22Rv1 (cell line): Measurements from ENCODE around the gene DLEC1.

Experiments
- H3K27ac ChIP-seq: fragments of 450-650 bp; 2 replicates; pipeline ENCODE4 v1.5.1; 2017
- ZFX ChIP-seq: fragments of 450-650 bp; IDR thresholded peaks from 2 replicates; pipeline ENCODE4 v1.6.1; 2017; ENCODE audit warnings: antibody characterized with exemption, borderline replicate concordance
- TF ChIP-seq, protein P1 (sequence below): fragments of 450-650 bp; IDR thresholded peaks from 2 replicates; pipeline ENCODE4 v1.5.1; 2017; ENCODE audit warnings: mild to moderate bottlenecking

Gene DLEC1

DNA sequence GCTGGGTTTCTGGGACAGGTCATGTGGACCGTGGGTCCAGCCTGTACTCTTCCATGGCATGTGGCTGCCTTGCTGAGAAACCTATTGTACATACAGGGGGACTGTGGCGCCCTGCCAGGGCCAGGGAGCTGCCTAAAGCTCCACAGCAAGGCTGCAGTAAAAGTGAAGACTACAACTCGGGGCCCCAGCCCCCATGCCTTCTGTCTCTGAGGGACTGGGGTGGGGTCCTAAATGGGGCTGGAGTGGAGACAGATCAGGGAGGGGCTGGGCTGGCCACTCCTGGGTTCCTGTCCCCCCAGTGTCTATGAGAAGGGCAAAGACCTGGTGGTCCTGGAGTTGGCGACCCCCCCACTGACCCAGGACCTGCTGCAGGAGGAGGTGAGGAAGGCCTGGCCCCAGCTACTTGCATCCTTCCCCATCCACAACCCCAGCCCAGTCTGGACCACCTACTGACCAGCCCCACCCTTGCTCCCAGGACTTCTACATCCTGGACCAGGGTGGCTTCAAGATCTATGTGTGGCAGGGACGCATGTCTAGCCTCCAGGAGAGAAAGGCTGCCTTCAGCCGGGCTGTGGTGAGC lies 41.1 kb upstream of the DLEC1 start:
- no peak overlapping the region for H3K27ac ChIP-seq
- TF ChIP-seq ZFX: no peak
- TF ChIP-seq, protein P1, sequence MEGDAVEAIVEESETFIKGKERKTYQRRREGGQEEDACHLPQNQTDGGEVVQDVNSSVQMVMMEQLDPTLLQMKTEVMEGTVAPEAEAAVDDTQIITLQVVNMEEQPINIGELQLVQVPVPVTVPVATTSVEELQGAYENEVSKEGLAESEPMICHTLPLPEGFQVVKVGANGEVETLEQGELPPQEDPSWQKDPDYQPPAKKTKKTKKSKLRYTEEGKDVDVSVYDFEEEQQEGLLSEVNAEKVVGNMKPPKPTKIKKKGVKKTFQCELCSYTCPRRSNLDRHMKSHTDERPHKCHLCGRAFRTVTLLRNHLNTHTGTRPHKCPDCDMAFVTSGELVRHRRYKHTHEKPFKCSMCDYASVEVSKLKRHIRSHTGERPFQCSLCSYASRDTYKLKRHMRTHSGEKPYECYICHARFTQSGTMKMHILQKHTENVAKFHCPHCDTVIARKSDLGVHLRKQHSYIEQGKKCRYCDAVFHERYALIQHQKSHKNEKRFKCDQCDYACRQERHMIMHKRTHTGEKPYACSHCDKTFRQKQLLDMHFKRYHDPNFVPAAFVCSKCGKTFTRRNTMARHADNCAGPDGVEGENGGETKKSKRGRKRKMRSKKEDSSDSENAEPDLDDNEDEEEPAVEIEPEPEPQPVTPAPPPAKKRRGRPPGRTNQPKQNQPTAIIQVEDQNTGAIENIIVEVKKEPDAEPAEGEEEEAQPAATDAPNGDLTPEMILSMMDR: no peak

DNA sequence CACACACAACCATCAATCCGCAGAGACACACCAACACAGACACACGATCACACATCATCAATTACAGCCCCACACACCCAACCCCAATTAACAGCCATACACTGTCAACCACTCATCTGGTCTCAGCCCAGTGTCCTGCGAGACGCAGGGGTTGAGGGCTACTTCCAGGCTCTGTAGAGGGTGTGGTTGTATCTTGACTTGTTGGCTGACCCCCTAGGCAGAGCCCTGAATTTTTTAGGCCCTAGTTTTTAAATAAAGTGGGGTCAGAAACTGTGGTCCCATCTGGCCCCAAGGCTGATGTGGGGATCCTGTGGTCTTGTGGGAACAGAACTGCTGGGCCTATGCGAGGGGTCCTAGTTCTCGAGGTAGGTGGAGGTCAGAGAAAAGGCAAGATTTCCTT lies 39.2 kb upstream of the DLEC1 start:
- TF ChIP-seq, protein P1: no peak
- no peak for TF ChIP-seq ZFX
- H3K27ac ChIP-seq: no peak overlapping the region

DNA sequence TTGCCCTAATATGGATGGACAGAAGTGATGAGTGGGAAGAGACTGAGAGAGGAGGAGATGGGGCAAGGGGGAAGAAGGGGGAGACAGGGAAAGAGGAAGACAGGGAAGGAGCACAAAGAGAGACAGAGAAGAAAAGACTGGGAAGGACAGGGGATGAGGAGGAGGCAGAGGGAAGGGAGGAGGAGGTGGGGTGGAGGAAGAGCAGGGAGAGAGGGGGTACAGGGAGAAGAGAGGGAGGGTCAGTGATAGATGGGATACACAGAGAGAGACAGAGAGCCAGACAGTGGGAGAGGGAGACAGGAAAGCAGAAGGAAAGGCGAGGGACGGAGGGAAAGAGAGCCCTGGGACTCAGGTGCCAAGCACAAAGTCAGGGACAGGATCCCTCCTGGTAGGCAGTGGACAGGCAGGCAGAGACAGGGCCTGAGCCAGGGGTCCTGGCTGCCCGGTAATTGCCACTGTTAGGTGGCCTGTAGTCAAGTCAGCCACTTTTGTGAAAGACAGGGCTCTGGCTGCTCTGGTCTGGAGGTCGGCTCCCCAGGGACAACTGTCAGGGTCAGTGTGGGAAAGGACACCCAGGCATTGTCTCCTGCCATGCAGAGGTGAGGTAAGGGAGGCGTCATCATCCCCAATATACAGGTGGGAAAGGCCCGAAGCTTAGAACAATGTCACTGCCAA lies 38.6 kb upstream of the DLEC1 start:
- no peak for TF ChIP-seq ZFX
- TF ChIP-seq, protein P1: no peak
- no peak overlapping the region for H3K27ac ChIP-seq

DNA sequence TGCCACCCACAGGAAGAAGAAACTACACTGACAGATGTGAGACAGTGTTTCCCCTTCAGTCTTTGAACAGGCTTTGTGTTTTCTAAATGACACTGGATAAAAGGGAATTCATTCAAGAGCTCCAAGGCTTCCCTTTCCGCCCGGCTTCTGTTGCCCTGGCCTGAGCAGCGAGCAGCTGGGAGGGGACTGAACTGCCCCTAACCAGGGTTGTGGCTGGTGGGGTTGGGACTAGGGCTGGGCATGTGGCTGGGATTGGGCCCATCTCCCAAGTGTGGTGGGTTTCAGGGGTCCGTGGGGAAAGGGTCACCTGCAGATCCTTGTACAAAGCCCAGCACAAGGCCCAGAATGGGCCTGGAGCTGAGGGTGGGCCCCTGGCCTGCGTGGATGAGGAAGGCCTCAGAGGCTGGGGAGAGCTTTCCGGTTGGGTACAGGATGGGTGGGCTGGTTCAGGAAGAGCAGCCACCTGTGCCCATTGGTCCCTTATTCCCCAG lies 38.0 kb upstream of the DLEC1 start:
- peak overlapping the region; percentile 44; the same call in 1 of the 2 replicates for H3K27ac ChIP-seq
- TF ChIP-seq, protein P1: no peak
- no peak for TF ChIP-seq ZFX

GRCh38 chr3:38001456-38002081 lies 37.4 kb upstream of the DLEC1 start:
- no peak for TF ChIP-seq ZFX
- TF ChIP-seq, protein P1: peak; percentile 87
- H3K27ac ChIP-seq: peak overlapping the region; percentile 44; the same call in 1 of the 2 replicates

- no peak overlapping the region for H3K27ac ChIP-seq
- TF ChIP-seq ZFX: no peak
- TF ChIP-seq, protein P1: no peak
Observed at GRCh38 chr3:38002291-38002876, 36.6 kb upstream of the DLEC1 start.

DNA sequence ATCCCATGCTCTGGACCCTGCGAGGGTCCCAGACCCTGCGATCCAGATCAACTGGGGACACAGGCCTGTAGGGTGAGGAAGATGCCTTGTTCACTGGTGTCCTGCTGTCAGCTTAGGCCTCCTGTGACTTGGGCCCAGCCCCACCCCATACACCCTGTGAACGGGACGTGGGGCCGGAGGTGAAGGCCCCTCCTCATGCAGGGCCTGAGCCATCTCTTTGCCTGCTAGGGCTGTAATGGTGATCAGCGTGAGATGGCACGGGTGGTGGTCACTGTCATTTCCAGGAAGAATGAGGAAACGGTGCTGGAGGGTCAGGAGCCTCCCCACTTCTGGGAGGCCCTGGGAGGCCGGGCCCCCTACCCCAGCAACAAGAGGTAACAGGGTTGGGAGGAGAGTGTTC lies 36.1 kb upstream of the DLEC1 start:
- TF ChIP-seq, protein P1: no peak
- no peak for TF ChIP-seq ZFX
- no peak overlapping the region for H3K27ac ChIP-seq
